ENCODE data around the gene LOX. TPM values are rescaled to one million over a fixed set of nuclear protein-coding genes. Genes with fewer than 3 reads are reported as not detected.

LOX gene
- total RNA-seq, 1 experiment from 2014 or later = 0.12 TPM

DNA sequence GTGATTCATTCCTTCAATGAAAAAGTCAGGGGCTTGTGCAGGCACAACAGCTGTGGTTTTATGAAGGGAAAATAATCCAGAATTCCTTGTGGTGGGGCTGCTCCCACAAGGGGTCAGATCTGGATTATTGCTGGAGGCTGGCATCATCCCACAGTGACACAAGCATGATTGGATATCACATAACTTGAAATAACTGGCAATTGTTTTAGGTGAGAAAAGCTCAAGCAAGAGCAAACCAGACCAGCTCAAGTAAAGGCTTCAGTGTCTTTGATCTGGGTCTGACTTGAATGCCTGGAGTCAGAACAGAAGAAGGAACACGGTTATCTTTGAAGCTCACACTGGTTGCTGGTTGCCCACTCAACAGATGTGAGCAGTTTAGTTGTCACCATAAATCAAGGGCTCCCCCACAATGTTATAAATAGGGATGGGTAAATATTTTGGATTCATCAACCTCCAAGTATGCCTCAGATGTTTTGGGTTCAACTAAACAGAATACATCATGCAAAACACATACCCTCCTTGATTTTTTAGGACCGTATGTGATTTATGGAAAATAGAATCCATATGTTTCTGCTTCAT lies 48.2 kb upstream of the LOX start:
- ATAC-seq (no peak), DNase-seq (ENCODE audit: low read depth, low spot score) (no peak)
- no peaks in the 10 kb centered on the region for H3K79me2 ChIP-seq (ENCODE audit: insufficient read depth, low read length)
- ChIA-PET POLR2A (no interaction called here), RAD21 (ENCODE audit: low non-redundant PET in 1 of 2, low total read pairs in 2 of 2, uncharacterized antibody in 2 of 2, unreplicated experiment in 2 of 2) (no interaction called here), CTCF (interaction anchor here (1.2 kb wide), 1 partner anchor 30 kb away, joined by 3 read pairs; no protein-coding TSS in a partner anchor)
- H3K27me3 ChIP-seq (ENCODE audit: insufficient read depth, low read length) = no peaks in the 10 kb centered on the region
- BruUV-seq (replicated peaks) = no TSS peak
- TF ChIP-seq POLR2AphosphoS5 (IDR thresholded peaks at IDR 0.05; ENCODE audit: low read depth, low read length) (no peak), SP1 (IDR thresholded peaks at IDR 0.05; ENCODE audit: low read depth) (no peak), FOSL1 (IDR thresholded peaks at IDR 0.05; ENCODE audit: low read depth) (no peak), EGR1 (IDR thresholded peaks at IDR 0.05; ENCODE audit: low read depth) (no peak), ZNF274 (IDR thresholded peaks at IDR 0.05; ENCODE audit: low read depth, low read length) (no peak), POLR2A (IDR thresholded peaks at IDR 0.05; ENCODE audit: borderline replicate concordance, extremely low read depth, insufficient read depth, insufficient read length) (no peak), YY1 (IDR thresholded peaks at IDR 0.05; ENCODE audit: extremely low read depth, insufficient replicate concordance, low read depth, low read length) (no peak), ELF1 (IDR thresholded peaks at IDR 0.05; ENCODE audit: borderline replicate concordance, low read depth) (no peak), SIN3A (IDR thresholded peaks at IDR 0.05; ENCODE audit: low read depth) (no peak), TCF7L2 (IDR thresholded peaks at IDR 0.05; ENCODE audit: borderline replicate concordance, extremely low read depth, insufficient read depth, insufficient read length) (no peak)
- TF ChIP-seq, protein P1, sequence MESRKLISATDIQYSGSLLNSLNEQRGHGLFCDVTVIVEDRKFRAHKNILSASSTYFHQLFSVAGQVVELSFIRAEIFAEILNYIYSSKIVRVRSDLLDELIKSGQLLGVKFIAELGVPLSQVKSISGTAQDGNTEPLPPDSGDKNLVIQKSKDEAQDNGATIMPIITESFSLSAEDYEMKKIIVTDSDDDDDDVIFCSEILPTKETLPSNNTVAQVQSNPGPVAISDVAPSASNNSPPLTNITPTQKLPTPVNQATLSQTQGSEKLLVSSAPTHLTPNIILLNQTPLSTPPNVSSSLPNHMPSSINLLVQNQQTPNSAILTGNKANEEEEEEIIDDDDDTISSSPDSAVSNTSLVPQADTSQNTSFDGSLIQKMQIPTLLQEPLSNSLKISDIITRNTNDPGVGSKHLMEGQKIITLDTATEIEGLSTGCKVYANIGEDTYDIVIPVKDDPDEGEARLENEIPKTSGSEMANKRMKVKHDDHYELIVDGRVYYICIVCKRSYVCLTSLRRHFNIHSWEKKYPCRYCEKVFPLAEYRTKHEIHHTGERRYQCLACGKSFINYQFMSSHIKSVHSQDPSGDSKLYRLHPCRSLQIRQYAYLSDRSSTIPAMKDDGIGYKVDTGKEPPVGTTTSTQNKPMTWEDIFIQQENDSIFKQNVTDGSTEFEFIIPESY (IDR thresholded peaks at IDR 0.05; ENCODE audit: extremely low read depth, insufficient replicate concordance, low read length) = no peak
- TF ChIP-seq, protein P2, sequence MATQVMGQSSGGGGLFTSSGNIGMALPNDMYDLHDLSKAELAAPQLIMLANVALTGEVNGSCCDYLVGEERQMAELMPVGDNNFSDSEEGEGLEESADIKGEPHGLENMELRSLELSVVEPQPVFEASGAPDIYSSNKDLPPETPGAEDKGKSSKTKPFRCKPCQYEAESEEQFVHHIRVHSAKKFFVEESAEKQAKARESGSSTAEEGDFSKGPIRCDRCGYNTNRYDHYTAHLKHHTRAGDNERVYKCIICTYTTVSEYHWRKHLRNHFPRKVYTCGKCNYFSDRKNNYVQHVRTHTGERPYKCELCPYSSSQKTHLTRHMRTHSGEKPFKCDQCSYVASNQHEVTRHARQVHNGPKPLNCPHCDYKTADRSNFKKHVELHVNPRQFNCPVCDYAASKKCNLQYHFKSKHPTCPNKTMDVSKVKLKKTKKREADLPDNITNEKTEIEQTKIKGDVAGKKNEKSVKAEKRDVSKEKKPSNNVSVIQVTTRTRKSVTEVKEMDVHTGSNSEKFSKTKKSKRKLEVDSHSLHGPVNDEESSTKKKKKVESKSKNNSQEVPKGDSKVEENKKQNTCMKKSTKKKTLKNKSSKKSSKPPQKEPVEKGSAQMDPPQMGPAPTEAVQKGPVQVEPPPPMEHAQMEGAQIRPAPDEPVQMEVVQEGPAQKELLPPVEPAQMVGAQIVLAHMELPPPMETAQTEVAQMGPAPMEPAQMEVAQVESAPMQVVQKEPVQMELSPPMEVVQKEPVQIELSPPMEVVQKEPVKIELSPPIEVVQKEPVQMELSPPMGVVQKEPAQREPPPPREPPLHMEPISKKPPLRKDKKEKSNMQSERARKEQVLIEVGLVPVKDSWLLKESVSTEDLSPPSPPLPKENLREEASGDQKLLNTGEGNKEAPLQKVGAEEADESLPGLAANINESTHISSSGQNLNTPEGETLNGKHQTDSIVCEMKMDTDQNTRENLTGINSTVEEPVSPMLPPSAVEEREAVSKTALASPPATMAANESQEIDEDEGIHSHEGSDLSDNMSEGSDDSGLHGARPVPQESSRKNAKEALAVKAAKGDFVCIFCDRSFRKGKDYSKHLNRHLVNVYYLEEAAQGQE (IDR thresholded peaks at IDR 0.05; ENCODE audit: low read depth) = no peak
- TF ChIP-seq, protein P3, sequence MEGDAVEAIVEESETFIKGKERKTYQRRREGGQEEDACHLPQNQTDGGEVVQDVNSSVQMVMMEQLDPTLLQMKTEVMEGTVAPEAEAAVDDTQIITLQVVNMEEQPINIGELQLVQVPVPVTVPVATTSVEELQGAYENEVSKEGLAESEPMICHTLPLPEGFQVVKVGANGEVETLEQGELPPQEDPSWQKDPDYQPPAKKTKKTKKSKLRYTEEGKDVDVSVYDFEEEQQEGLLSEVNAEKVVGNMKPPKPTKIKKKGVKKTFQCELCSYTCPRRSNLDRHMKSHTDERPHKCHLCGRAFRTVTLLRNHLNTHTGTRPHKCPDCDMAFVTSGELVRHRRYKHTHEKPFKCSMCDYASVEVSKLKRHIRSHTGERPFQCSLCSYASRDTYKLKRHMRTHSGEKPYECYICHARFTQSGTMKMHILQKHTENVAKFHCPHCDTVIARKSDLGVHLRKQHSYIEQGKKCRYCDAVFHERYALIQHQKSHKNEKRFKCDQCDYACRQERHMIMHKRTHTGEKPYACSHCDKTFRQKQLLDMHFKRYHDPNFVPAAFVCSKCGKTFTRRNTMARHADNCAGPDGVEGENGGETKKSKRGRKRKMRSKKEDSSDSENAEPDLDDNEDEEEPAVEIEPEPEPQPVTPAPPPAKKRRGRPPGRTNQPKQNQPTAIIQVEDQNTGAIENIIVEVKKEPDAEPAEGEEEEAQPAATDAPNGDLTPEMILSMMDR (IDR thresholded peaks at IDR 0.05 in 2 of 3, conservative IDR thresholded peaks at IDR 0.05 in 1 of 3; ENCODE audit: borderline replicate concordance in 1 of 3, insufficient read depth in 1 of 3, low read depth in 2 of 3, low read length in 2 of 3) = no peak
- TF ChIP-seq, protein P4, sequence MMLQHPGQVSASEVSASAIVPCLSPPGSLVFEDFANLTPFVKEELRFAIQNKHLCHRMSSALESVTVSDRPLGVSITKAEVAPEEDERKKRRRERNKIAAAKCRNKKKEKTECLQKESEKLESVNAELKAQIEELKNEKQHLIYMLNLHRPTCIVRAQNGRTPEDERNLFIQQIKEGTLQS (IDR thresholded peaks at IDR 0.05) = no peak
- H3K9me3 ChIP-seq (ENCODE audit: control insufficient read depth in 1 of 2, insufficient read depth in 1 of 2, low read depth in 1 of 2, low read length in 2 of 2) = no peaks in the 10 kb centered on the region
- no peak overlapping the region for H3K27ac ChIP-seq (ENCODE audit: low read depth, low read length)
- H3K9ac ChIP-seq (ENCODE audit: low read length) = no peak overlapping the region
- H3K9me2 ChIP-seq (ENCODE audit: insufficient read depth) = no peaks in the 10 kb centered on the region
- intact Hi-C loops (cut with micrococcal nuclease) = no loop called here
- no peak overlapping the region for H2AFZ ChIP-seq (ENCODE audit: low read depth, low read length, poor library complexity, severe bottlenecking)
- no peaks in the 10 kb centered on the region for H3K36me3 ChIP-seq (ENCODE audit: control insufficient read depth in 1 of 2, insufficient read depth in 2 of 2, low read length in 2 of 2)
- no peak overlapping the region for H3K4me3 ChIP-seq (replicated peaks in 1 of 2; ENCODE audit: low read depth in 1 of 2, low read length in 2 of 2)
- H3K4me2 ChIP-seq (ENCODE audit: low read length) = no peak overlapping the region
- H3K4me1 ChIP-seq (ENCODE audit: control insufficient read depth in 1 of 2, insufficient read depth in 2 of 2, low read length in 2 of 2) = peaks cover 0 to 4% of the 10 kb centered on the region in 2 experiments; a peak in 1 of 4 replicates
- H4K20me1 ChIP-seq (ENCODE audit: insufficient read depth) = no peaks in the 10 kb centered on the region
